HUES48 (cell line): ENCODE measurements around the gene POLR2C.
A peak's percentile ranks its signal among the peaks of the same experiment; 100 is the strongest.

Source experiments
- H3K27ac ChIP-seq: one replicate; pipeline ENCODE4 v1.7.0; 2013; ENCODE audit warnings: low read depth, low read length, inconsistent platforms
- H3K27me3 ChIP-seq: 2 replicates; pipeline ENCODE4 v1.6.1; 2013; ENCODE audit warnings: mild to moderate bottlenecking, low read length; ENCODE audit not compliant: control insufficient read depth, insufficient read depth
- H3K36me3 ChIP-seq: 2 replicates; pipeline ENCODE4 v1.6.1; 2013; ENCODE audit warnings: low read length; ENCODE audit not compliant: control insufficient read depth, insufficient read depth
- H3K4me1 ChIP-seq: 2 replicates; pipeline ENCODE4 v1.6.1; 2013; ENCODE audit warnings: mild to moderate bottlenecking, low read length; ENCODE audit not compliant: control insufficient read depth, insufficient read depth
- H3K4me3 ChIP-seq: 2 replicates; pipeline ENCODE4 v1.5.1; 2013; ENCODE audit warnings: mild to moderate bottlenecking, low read depth, low read length
- H3K9ac ChIP-seq: 2 replicates; pipeline ENCODE4 v1.6.1; 2013; ENCODE audit warnings: mild to moderate bottlenecking, low read depth, low read length, moderate library complexity
- H3K9me3 ChIP-seq: 2 replicates; pipeline ENCODE4 v1.6.1; 2013; ENCODE audit warnings: low read length; ENCODE audit not compliant: control insufficient read depth, insufficient read depth

The POLR2C gene

GRCh38 chr16:57508035-57508425, 45.6 kb downstream of the POLR2C start:
- no peak overlapping the region for H3K4me3 ChIP-seq
- no peaks in the 10 kb centered on the region for H3K36me3 ChIP-seq
- no peaks in the 10 kb centered on the region for H3K27me3 ChIP-seq
- no peak overlapping the region for H3K27ac ChIP-seq
- peaks cover 10% of the 10 kb centered on the region for H3K4me1 ChIP-seq
- H3K9me3 ChIP-seq: no peaks in the 10 kb centered on the region
- no peak overlapping the region for H3K9ac ChIP-seq

- Histone ChIP-seq H3K9me3 (no peaks in the 10 kb centered on the region), H3K4me3 (no peak overlapping the region), H3K27ac (peak overlapping the region; percentile 25), H3K27me3 (no peaks in the 10 kb centered on the region), H3K36me3 (no peaks in the 10 kb centered on the region), H3K4me1 (peaks cover 10% of the 10 kb centered on the region), H3K9ac (no peak overlapping the region)
These were observed 46.9 kb downstream of the POLR2C start for GRCh38 chr16:57509231-57509923.

- H3K4me1 ChIP-seq: peaks cover 10% of the 10 kb centered on the region
- H3K27me3 ChIP-seq: no peaks in the 10 kb centered on the region
- no peaks in the 10 kb centered on the region for H3K9me3 ChIP-seq
- H3K9ac ChIP-seq: no peak overlapping the region; the same call in 1 of the 2 replicates
- H3K4me3 ChIP-seq: no peak overlapping the region
- H3K36me3 ChIP-seq: no peaks in the 10 kb centered on the region
- peak overlapping the region; percentile 47 for H3K27ac ChIP-seq
These were observed 47.8 kb downstream of the POLR2C start for GRCh38 chr16:57510016-57510871.

- Histone ChIP-seq H3K27ac (no peak overlapping the region), H3K27me3 (no peaks in the 10 kb centered on the region), H3K36me3 (no peaks in the 10 kb centered on the region), H3K9me3 (no peaks in the 10 kb centered on the region), H3K4me3 (no peak overlapping the region), H3K4me1 (peaks cover 5% of the 10 kb centered on the region), H3K9ac (no peak overlapping the region)
These were observed 50.0 kb downstream of the POLR2C start for GRCh38 chr16:57512296-57513001.

GRCh38 chr16:57513371-57514102, 51.1 kb downstream of the POLR2C start:
- Histone ChIP-seq H3K9me3 (no peaks in the 10 kb centered on the region), H3K4me3 (no peak overlapping the region), H3K36me3 (no peaks in the 10 kb centered on the region), H3K27ac (no peak overlapping the region), H3K9ac (no peak overlapping the region), H3K4me1 (no peaks in the 10 kb centered on the region), H3K27me3 (no peaks in the 10 kb centered on the region)

GRCh38 chr16:57514371-57514770, 51.9 kb downstream of the POLR2C start:
- Histone ChIP-seq H3K9ac (no peak overlapping the region), H3K4me1 (no peaks in the 10 kb centered on the region), H3K4me3 (no peak overlapping the region), H3K27me3 (no peaks in the 10 kb centered on the region), H3K9me3 (no peaks in the 10 kb centered on the region), H3K27ac (no peak overlapping the region), H3K36me3 (no peaks in the 10 kb centered on the region)

GRCh38 chr16:57514791-57515600, 52.5 kb downstream of the POLR2C start:
- Histone ChIP-seq H3K4me1 (no peaks in the 10 kb centered on the region), H3K27me3 (no peaks in the 10 kb centered on the region), H3K4me3 (no peak overlapping the region), H3K9me3 (no peaks in the 10 kb centered on the region), H3K27ac (no peak overlapping the region), H3K9ac (no peak overlapping the region), H3K36me3 (no peaks in the 10 kb centered on the region)

- H3K9me3 ChIP-seq: no peaks in the 10 kb centered on the region
- H3K4me1 ChIP-seq: no peaks in the 10 kb centered on the region
- H3K27me3 ChIP-seq: no peaks in the 10 kb centered on the region
- no peaks in the 10 kb centered on the region for H3K36me3 ChIP-seq
- H3K4me3 ChIP-seq: no peak overlapping the region
- no peak overlapping the region for H3K27ac ChIP-seq
- no peak overlapping the region for H3K9ac ChIP-seq
These were observed 53.8 kb downstream of the POLR2C start for GRCh38 chr16:57516176-57516725.

- Histone ChIP-seq H3K4me3 (no peak overlapping the region), H3K9me3 (no peaks in the 10 kb centered on the region), H3K9ac (no peak overlapping the region), H3K27me3 (no peaks in the 10 kb centered on the region), H3K4me1 (no peaks in the 10 kb centered on the region), H3K36me3 (no peaks in the 10 kb centered on the region), H3K27ac (no peak overlapping the region)
These were observed 54.3 kb downstream of the POLR2C start for GRCh38 chr16:57516773-57517172.
